Spleen (tissue), 7 donors: ENCODE results near the gene IPO4.

Source experiments
- CTCF ChIP-seq, 11 experiments: fragments of 200-600 bp in 7 of 11; fragments of 450-650 bp in 4 of 11; sonication (generic) in 4 of 11; IDR thresholded peaks in 8 of 11; conservative IDR thresholded peaks in 3 of 11; 1 replicate in 7 of 11; 2 replicates in 4 of 11; pipeline versions ENCODE4 v1.4.0 to v1.8.0; 2016 to 2021; ENCODE audit warnings: antibody characterized with exemption in 11 of 11, inconsistent platforms in 4 of 11, mild to moderate bottlenecking in 1 of 11
- POLR2A ChIP-seq, 3 donors: fragments of 450-650 bp; IDR thresholded peaks; one replicate each; pipeline ENCODE4 v1.5.1; 2017; ENCODE audit warnings: antibody characterized with exemption in 3 of 3, mild to moderate bottlenecking in 1 of 3
- donor health status: DM: no; HTN: no; CAD: no; lungs with moderate emphysema.
- donor health status: DM: no; HTN: no; CAD: no.
- donor health status: DM: no; HTN: no; CAD: no.

GRCh38 chr14:24198814-24199524 is 10.4 kb upstream of the IPO4 start:
- TF ChIP-seq POLR2A (IDR thresholded peaks at IDR 0.05) (no peak), CTCF (IDR thresholded peaks at IDR 0.05 in 8 of 11, conservative IDR thresholded peaks at IDR 0.05 in 3 of 11) (no peak)
